ENCODE results near the gene IDH3A. TPM values are rescaled to one million over a fixed set of nuclear protein-coding genes. Genes with fewer than 3 reads are reported as not detected.
A peak's percentile ranks its signal among the peaks of the same experiment; 100 is the strongest.

The IDH3A gene
- total and polyA plus RNA-seq, 10 donors, result 27.6 to 90.7 (median 70.1) TPM

DNA sequence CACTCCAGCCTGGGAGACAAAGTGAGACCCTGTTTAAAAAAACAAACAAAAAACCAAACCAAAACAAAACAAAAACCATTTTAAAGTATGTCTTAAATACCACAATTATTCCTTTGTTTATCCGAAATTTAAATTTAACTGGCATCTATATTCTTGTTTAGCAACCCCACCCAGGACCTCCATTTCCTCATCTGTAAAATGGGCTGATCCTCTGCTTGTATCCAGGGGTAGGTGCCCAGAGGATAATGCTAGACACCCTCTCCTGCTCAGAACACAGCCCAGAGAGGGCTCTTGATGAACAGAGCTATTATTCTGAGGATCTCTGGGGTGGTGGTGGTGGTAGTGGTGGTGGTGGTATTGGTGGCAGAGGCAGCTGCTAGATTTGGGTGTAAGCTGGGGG is 47.0 kb upstream of the IDH3A start:
- Histone ChIP-seq H3K4me1 (peaks cover 21 to 43% (median 35%) of the 10 kb centered on the region in 6 donors), H3K36me3 (no peaks in the 10 kb centered on the region), H3K27ac (peak overlapping the region in 2 of 8 donors; percentile 65 to 87), H3K9me3 (no peaks in the 10 kb centered on the region), H3K4me3 (no peak overlapping the region), H3K27me3 (replicated peaks in 1 of 7) (no peaks in the 10 kb centered on the region)
- intact Hi-C loops (cut with DNase I; ENCODE audit: low total_unique reads), result loop anchor here (10.0 kb wide), 2 partner anchors 67 to 97 kb away; no protein-coding TSS in a partner anchor
- DNase-seq, result no peak
- 91 to 100% (median 94%) methylated on average over 1 of the region's 1 CpG for WGBS, 5 donors
- TF ChIP-seq POLR2AphosphoS5 (IDR thresholded peaks at IDR 0.05), result no peak
- TF ChIP-seq POLR2A (IDR thresholded peaks at IDR 0.05), result no peak
- TF ChIP-seq, protein P1, sequence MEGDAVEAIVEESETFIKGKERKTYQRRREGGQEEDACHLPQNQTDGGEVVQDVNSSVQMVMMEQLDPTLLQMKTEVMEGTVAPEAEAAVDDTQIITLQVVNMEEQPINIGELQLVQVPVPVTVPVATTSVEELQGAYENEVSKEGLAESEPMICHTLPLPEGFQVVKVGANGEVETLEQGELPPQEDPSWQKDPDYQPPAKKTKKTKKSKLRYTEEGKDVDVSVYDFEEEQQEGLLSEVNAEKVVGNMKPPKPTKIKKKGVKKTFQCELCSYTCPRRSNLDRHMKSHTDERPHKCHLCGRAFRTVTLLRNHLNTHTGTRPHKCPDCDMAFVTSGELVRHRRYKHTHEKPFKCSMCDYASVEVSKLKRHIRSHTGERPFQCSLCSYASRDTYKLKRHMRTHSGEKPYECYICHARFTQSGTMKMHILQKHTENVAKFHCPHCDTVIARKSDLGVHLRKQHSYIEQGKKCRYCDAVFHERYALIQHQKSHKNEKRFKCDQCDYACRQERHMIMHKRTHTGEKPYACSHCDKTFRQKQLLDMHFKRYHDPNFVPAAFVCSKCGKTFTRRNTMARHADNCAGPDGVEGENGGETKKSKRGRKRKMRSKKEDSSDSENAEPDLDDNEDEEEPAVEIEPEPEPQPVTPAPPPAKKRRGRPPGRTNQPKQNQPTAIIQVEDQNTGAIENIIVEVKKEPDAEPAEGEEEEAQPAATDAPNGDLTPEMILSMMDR (IDR thresholded peaks at IDR 0.05 in 8 of 11, conservative IDR thresholded peaks at IDR 0.05 in 3 of 11), result no peak

DNA sequence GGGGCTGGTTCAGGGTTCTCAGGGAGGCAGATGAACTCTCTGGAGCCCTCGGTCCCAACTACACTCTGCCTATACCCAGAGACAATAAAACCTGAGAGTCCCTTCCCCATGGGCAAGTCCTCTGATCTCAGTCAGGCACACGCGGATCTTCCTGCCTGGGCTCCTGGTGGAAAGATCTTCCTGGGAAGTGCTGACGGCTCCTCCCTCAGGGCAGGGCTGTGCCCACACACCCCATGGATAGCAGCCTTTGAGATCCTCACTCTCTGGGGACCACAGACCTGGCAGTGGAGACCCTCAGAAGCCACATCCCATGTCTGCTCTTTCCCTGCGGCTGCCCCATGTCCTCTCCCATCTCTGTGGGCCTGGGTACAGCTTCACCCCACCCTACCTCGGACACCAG is 46.4 kb upstream of the IDH3A start:
- no peaks in the 10 kb centered on the region for H3K9me3 ChIP-seq
- no peak for DNase-seq
- H3K27ac ChIP-seq, result peak overlapping the region in 5 of 8 donors; percentile 48 to 87 (median 75)
- H3K36me3 ChIP-seq, result no peaks in the 10 kb centered on the region
- peaks cover 21 to 44% (median 35%) of the 10 kb centered on the region in 6 donors for H3K4me1 ChIP-seq
- no peak for TF ChIP-seq POLR2A (IDR thresholded peaks at IDR 0.05)
- TF ChIP-seq, protein P1 (IDR thresholded peaks at IDR 0.05 in 8 of 11, conservative IDR thresholded peaks at IDR 0.05 in 3 of 11), result no peak
- TF ChIP-seq POLR2AphosphoS5 (IDR thresholded peaks at IDR 0.05), result no peak
- no peaks in the 10 kb centered on the region for H3K27me3 ChIP-seq (replicated peaks in 1 of 7)
- intact Hi-C loops (cut with DNase I; ENCODE audit: low total_unique reads), result loop anchor here (10.0 kb wide), 2 partner anchors 68 to 98 kb away; no protein-coding TSS in a partner anchor
- H3K4me3 ChIP-seq, result no peak overlapping the region
- 87 to 95% (median 88%) methylated on average over 6 of the region's 6 CpGs for WGBS, 5 donors

DNA sequence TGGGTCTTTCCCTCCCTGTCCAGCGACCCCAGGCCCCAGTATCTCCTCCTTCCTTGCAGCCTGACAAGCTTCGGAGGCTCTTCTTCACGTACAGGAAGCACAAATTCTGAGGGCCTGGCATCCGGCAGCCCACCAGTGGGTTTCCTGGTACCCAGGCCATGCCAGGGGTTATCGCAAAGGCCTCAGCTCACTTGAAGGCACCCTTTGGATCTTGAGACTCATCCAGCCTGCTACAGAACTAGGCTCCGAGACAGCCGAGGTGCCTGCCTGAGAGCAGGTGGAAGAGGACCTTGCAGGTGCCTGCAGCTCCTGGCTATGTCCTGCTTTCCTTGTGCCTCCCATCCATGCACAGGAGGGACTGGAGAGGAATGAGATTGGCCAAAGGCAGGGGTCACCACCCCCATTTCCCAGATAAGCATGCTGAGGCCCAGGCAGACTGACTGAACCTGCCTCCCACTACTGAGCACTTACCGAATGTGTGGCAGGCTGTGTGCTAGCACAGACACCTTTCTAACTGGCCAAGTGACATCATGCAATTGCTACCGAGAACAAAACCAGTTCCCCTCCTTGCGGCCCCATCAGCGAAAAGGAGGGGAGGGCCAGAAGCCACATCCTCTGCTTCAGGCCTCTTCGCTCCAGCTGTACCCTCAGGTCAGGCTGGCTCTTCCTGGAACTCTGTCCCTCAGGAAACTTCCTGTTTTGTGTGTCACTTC is 45.6 kb upstream of the IDH3A start:
- Histone ChIP-seq H3K4me3 (peak overlapping the region in 1 of 8 donors; percentile 14), H3K36me3 (no peaks in the 10 kb centered on the region), H3K9me3 (no peaks in the 10 kb centered on the region), H3K4me1 (peaks cover 21 to 53% (median 40%) of the 10 kb centered on the region in 6 donors), H3K27ac (peak overlapping the region; percentile 10 to 87 (median 60)), H3K27me3 (replicated peaks in 1 of 7) (no peaks in the 10 kb centered on the region)
- WGBS, 5 donors, result 43 to 60% (median 50%) methylated on average over 11 to 12 of the region's 12 CpGs
- peak; percentile 82 for DNase-seq
- TF ChIP-seq, protein P1 (IDR thresholded peaks at IDR 0.05 in 8 of 11, conservative IDR thresholded peaks at IDR 0.05 in 3 of 11), result peak in 1 of 11 experiments; percentile 28
- no peak for TF ChIP-seq POLR2A (IDR thresholded peaks at IDR 0.05)
- peak in 2 of 3 donors; percentile 39 to 72 for TF ChIP-seq POLR2AphosphoS5 (IDR thresholded peaks at IDR 0.05)
- intact Hi-C loops (cut with DNase I; ENCODE audit: low total_unique reads), result loop anchor here (10.0 kb wide), 2 partner anchors 69 to 99 kb away; no protein-coding TSS in a partner anchor

DNA sequence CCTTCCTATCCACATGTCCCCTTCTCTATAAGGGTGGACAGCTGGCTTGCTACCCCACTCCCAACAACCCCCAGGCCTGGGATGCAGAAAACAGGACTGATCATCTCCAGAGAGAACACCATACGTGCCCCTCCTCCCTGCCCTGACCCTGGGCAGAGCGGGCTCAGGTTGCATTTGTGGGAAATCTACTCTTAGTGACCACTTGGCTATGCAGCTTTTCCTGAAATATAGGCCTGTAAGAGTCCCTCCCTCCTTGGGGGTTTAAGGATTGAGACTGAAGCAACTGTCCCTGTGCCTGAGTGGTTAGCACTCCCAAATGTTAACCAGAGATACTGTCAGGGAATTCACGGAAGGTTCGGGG is 45.1 kb upstream of the IDH3A start:
- peak overlapping the region in 6 of 8 donors; percentile 6 to 87 (median 70) for H3K27ac ChIP-seq
- no peak for DNase-seq
- H3K9me3 ChIP-seq, result no peaks in the 10 kb centered on the region
- H3K27me3 ChIP-seq (replicated peaks in 1 of 7), result no peaks in the 10 kb centered on the region
- no peak overlapping the region for H3K4me3 ChIP-seq
- 63 to 86% (median 72%) methylated on average over 4 of the region's 4 CpGs for WGBS, 5 donors
- intact Hi-C loops (cut with DNase I; ENCODE audit: low total_unique reads), result loop anchor here (10.0 kb wide), 2 partner anchors 69 to 99 kb away; no protein-coding TSS in a partner anchor
- H3K36me3 ChIP-seq, result no peaks in the 10 kb centered on the region
- TF ChIP-seq, protein P1 (IDR thresholded peaks at IDR 0.05 in 8 of 11, conservative IDR thresholded peaks at IDR 0.05 in 3 of 11), result peak in 1 of 11 experiments; percentile 0
- TF ChIP-seq POLR2AphosphoS5 (IDR thresholded peaks at IDR 0.05) (no peak), POLR2A (IDR thresholded peaks at IDR 0.05) (no peak)
- H3K4me1 ChIP-seq, result peaks cover 21 to 53% (median 40%) of the 10 kb centered on the region in 6 donors

Measured in spleen (tissue), 11 donors.